Caco-2 (cell line): ENCODE measurements around the gene PAPPA2. TPM values are rescaled to one million over a fixed set of nuclear protein-coding genes. Genes with fewer than 3 reads are reported as not detected.

ENCODE experiments used
- BruUV-seq: library from RNA; stranded (reverse); fragments of 400-500 nt; replicated peaks from 2 replicates; lab custom pipeline; 2021; lab: Mats Ljungman, UMichigan
- CTCF ChIA-PET: fragments of 300-600 bp; sonication (Branson Sonifier 250); formaldehyde crosslinking; loops from one replicate; lab custom pipeline; 2022; ENCODE audit warnings: antibody characterized with exemption; lab: Charles Lee
- POLR2A ChIA-PET: fragments of 300-600 bp; sonication (Branson Sonifier 250); formaldehyde crosslinking; loops from one replicate; lab custom pipeline; 2022; ENCODE audit warnings: antibody characterized with exemption; lab: Charles Lee
- DNase-seq, 2 experiments: peaks; one replicate each; pipeline versions ENCODE4 v3.0.0 to v3.0.0-alpha.2; 2020 to 2022
- H3K27me3 ChIP-seq: replicated peaks from 2 replicates; pipeline ENCODE4 v1.6.0; 2011; ENCODE audit warnings: low read length; ENCODE audit not compliant: control insufficient read depth, insufficient read depth
- H3K36me3 ChIP-seq: 2 replicates; pipeline ENCODE4 v1.5.1; 2011; ENCODE audit warnings: low read length; ENCODE audit not compliant: control insufficient read depth, insufficient read depth
- H3K4me1 ChIP-seq: fragments of 250-450 bp; sonication (Bioruptor Pico); 2 replicates; pipeline ENCODE4 v1.5.1; 2020; ENCODE audit warnings: mild to moderate bottlenecking
- H3K4me3 ChIP-seq: 2 replicates; pipeline ENCODE4 v1.5.1; 2011; ENCODE audit warnings: low read depth, mild to moderate bottlenecking, control low read depth, low read length
- H3K9me3 ChIP-seq: fragments of 250-450 bp; sonication (Bioruptor Pico); 2 replicates; pipeline ENCODE4 v1.5.1; 2020; ENCODE audit warnings: mild to moderate bottlenecking, moderate library complexity
- H3K27ac Mint-ChIP-seq: one replicate; pipeline ENCODE4 v1.8.0; 2022; ENCODE audit warnings: mixed read lengths; ENCODE audit not compliant: unreplicated experiment
- H3K27me3 Mint-ChIP-seq: one replicate; pipeline ENCODE4 v1.8.0; 2022; ENCODE audit warnings: mixed read lengths; ENCODE audit not compliant: insufficient read depth, unreplicated experiment
- H3K36me3 Mint-ChIP-seq: one replicate; pipeline ENCODE4 v1.8.0; 2022; ENCODE audit warnings: mild to moderate bottlenecking, mixed read lengths; ENCODE audit not compliant: insufficient read depth, unreplicated experiment
- H3K4me1 Mint-ChIP-seq: one replicate; pipeline ENCODE4 v1.8.0; 2022; ENCODE audit warnings: low read depth, mixed read lengths; ENCODE audit not compliant: unreplicated experiment
- H3K4me3 Mint-ChIP-seq: one replicate; pipeline ENCODE4 v1.8.0; 2022; ENCODE audit warnings: mild to moderate bottlenecking, moderate library complexity, mixed read lengths; ENCODE audit not compliant: unreplicated experiment
- H3K9me3 Mint-ChIP-seq: one replicate; pipeline ENCODE4 v1.8.0; 2022; ENCODE audit warnings: mixed read lengths; ENCODE audit not compliant: unreplicated experiment
- CTCF ChIP-seq, 2 experiments: fragments of 200-600 bp in 1 of 2; IDR thresholded peaks; 1 replicate in 1 of 2; 2 replicates in 1 of 2; pipeline versions ENCODE4 v1.5.1 to v1.8.0; 2011 to 2022; ENCODE audit warnings: antibody characterized with exemption in 1 of 2, control low read depth in 1 of 2, inconsistent platforms in 1 of 2, low read depth in 1 of 2, low read length in 1 of 2, mild to moderate bottlenecking in 1 of 2, moderate library complexity in 1 of 2; ENCODE audit not compliant: insufficient read depth in 1 of 2, severe bottlenecking in 1 of 2, unreplicated experiment in 1 of 2
- intact Hi-C: fragments of 100-400 bp; cut with micrococcal nuclease; formaldehyde crosslinking; loops from one replicate; pipeline ENCODE4 v1.10.0; 2022; ENCODE audit not compliant: unreplicated experiment
- total RNA-seq: library from RNA; stranded (reverse); gene quantifications from 2 replicates; pipeline ENCODE4 v1.2.3, GENCODE V29; 2022

The PAPPA2 gene
- total RNA-seq, 1 experiment from 2014 or later = 0.18 TPM

- no peaks in the 10 kb centered on the region for H3K9me3 Mint-ChIP-seq
- H3K36me3 Mint-ChIP-seq = no peaks in the 10 kb centered on the region
- Histone ChIP-seq H3K4me1 (no peaks in the 10 kb centered on the region), H3K4me3 (no peak overlapping the region), H3K36me3 (no peaks in the 10 kb centered on the region), H3K9me3 (no peaks in the 10 kb centered on the region), H3K27me3 (peaks cover 1% of the 10 kb centered on the region; the same call in 1 of the 2 replicates)
- TF ChIP-seq CTCF (IDR thresholded peaks at IDR 0.05; ENCODE audit: insufficient read depth in 1 of 2, low read depth in 1 of 2, low read length in 1 of 2, severe bottlenecking in 1 of 2, unreplicated experiment in 1 of 2) = no peak
- H3K4me1 Mint-ChIP-seq = no peaks in the 10 kb centered on the region
- H3K27ac Mint-ChIP-seq = no peak overlapping the region
- CTCF ChIA-PET = no interaction called here
- intact Hi-C loops = no loop called here
- POLR2A ChIA-PET = no interaction called here
- no TSS peak for BruUV-seq
- no peak for DNase-seq
- no peak overlapping the region for H3K4me3 Mint-ChIP-seq
- H3K27me3 Mint-ChIP-seq = peaks cover 12% of the 10 kb centered on the region
Observed at GRCh38 chr1:176480750-176481149, 17.8 kb downstream of the PAPPA2 start.

- POLR2A ChIA-PET = no interaction called here
- no peak for TF ChIP-seq CTCF (IDR thresholded peaks at IDR 0.05; ENCODE audit: insufficient read depth in 1 of 2, low read depth in 1 of 2, low read length in 1 of 2, severe bottlenecking in 1 of 2, unreplicated experiment in 1 of 2)
Observed at GRCh38 chr1:176485083-176485482, 22.1 kb downstream of the PAPPA2 start.

GRCh38 chr1:176494436-176494835, 31.5 kb downstream of the PAPPA2 start:
- Mint-ChIP-seq H3K36me3 (no peaks in the 10 kb centered on the region), H3K9me3 (no peaks in the 10 kb centered on the region), H3K27ac (no peak overlapping the region), H3K4me1 (no peaks in the 10 kb centered on the region), H3K4me3 (no peak overlapping the region), H3K27me3 (peaks cover 12% of the 10 kb centered on the region)
- H3K4me3 ChIP-seq = no peak overlapping the region
- TF ChIP-seq CTCF (IDR thresholded peaks at IDR 0.05; ENCODE audit: insufficient read depth in 1 of 2, low read depth in 1 of 2, low read length in 1 of 2, severe bottlenecking in 1 of 2, unreplicated experiment in 1 of 2) = no peak
- POLR2A ChIA-PET = no interaction called here
- no peaks in the 10 kb centered on the region for H3K27me3 ChIP-seq
- intact Hi-C loops = no loop called here
- CTCF ChIA-PET = no interaction called here
- no peaks in the 10 kb centered on the region for H3K36me3 ChIP-seq
- no peak for DNase-seq
- no peaks in the 10 kb centered on the region for H3K9me3 ChIP-seq
- H3K4me1 ChIP-seq = no peaks in the 10 kb centered on the region
- BruUV-seq = no TSS peak

More at GRCh38 chr1:176485083-176485482, 22.1 kb downstream of the PAPPA2 start:
- Histone ChIP-seq H3K4me1 (no peaks in the 10 kb centered on the region), H3K4me3 (no peak overlapping the region), H3K9me3 (no peaks in the 10 kb centered on the region), H3K27me3 (peaks cover 1% of the 10 kb centered on the region; the same call in 1 of the 2 replicates), H3K36me3 (no peaks in the 10 kb centered on the region)
- no peak overlapping the region for H3K27ac Mint-ChIP-seq
- intact Hi-C loops = no loop called here
- no peaks in the 10 kb centered on the region for H3K9me3 Mint-ChIP-seq
- H3K27me3 Mint-ChIP-seq = peaks cover 19% of the 10 kb centered on the region
- no peak for DNase-seq
- H3K4me1 Mint-ChIP-seq = no peaks in the 10 kb centered on the region
- CTCF ChIA-PET = no interaction called here
- no TSS peak for BruUV-seq
- no peak overlapping the region for H3K4me3 Mint-ChIP-seq
- H3K36me3 Mint-ChIP-seq = no peaks in the 10 kb centered on the region
